ENCODE measurements around the gene RCC1.

The RCC1 gene

GRCh38 chr1:28510273-28510969 lies 4.6 kb downstream of the RCC1 start:
- no peak for ATAC-seq
- 0 out of 2 replicates have a peak, but pooled peaks have one; percentile 10 for TF ChIP-seq SNAI2 (CRISPR knock-in tag; IDR thresholded peaks at IDR 0.05)
- peak; percentile 79 for TF ChIP-seq TOX (CRISPR knock-in tag; IDR thresholded peaks at IDR 0.05; ENCODE audit: borderline replicate concordance)
- TF ChIP-seq CSRNP3 (CRISPR knock-in tag; IDR thresholded peaks at IDR 0.05), result peak; percentile 60; the same call in 1 of the 2 replicates
- TF ChIP-seq BACH2 (CRISPR knock-in tag; IDR thresholded peaks at IDR 0.05; ENCODE audit: borderline replicate concordance), result no peak
- TF ChIP-seq CSDC2 (CRISPR knock-in tag; IDR thresholded peaks at IDR 0.05), result 0 out of 2 replicates have a peak, but pooled peaks have one; percentile 8
- peak; percentile 52; the same call in 1 of the 2 replicates for TF ChIP-seq CREB5 (CRISPR knock-in tag; IDR thresholded peaks at IDR 0.05; ENCODE audit: low read depth)
- no peak for TF ChIP-seq OSR1 (CRISPR knock-in tag; IDR thresholded peaks at IDR 0.05)
- TF ChIP-seq RARB (CRISPR knock-in tag; IDR thresholded peaks at IDR 0.05), result no peak; the same call in 1 of the 2 replicates
- 0 out of 2 replicates have a peak, but pooled peaks have one; percentile 2 for TF ChIP-seq ZFP30 (CRISPR knock-in tag; IDR thresholded peaks at IDR 0.05)
- TF ChIP-seq ZC3H10 (CRISPR knock-in tag; IDR thresholded peaks at IDR 0.05), result peak; percentile 47; the same call in 1 of the 2 replicates
- TF ChIP-seq ZNF565 (CRISPR knock-in tag; conservative IDR thresholded peaks at IDR 0.05; ENCODE audit: low read depth), result no peak
- no peak; the same call in 1 of the 2 replicates for TF ChIP-seq ARNTL (CRISPR knock-in tag; IDR thresholded peaks at IDR 0.05; ENCODE audit: borderline replicate concordance, low read depth)
- 0 out of 2 replicates have a peak, but pooled peaks have one; percentile 19 for TF ChIP-seq POU6F1 (CRISPR knock-in tag; IDR thresholded peaks at IDR 0.05; ENCODE audit: borderline replicate concordance, low read depth)
- peak; percentile 29; the same call in 1 of the 2 replicates for TF ChIP-seq ZFP3 (CRISPR knock-in tag; IDR thresholded peaks at IDR 0.05)
- no peak; the same call in none of the 2 replicates for TF ChIP-seq ESRRG (CRISPR knock-in tag; IDR thresholded peaks at IDR 0.05)
- peak; percentile 31; the same call in 1 of the 2 replicates for TF ChIP-seq ZNF8 (CRISPR knock-in tag; IDR thresholded peaks at IDR 0.05)
- TF ChIP-seq TCF4 (CRISPR knock-in tag; IDR thresholded peaks at IDR 0.05; ENCODE audit: borderline replicate concordance), result peak; percentile 9; the same call in 1 of the 2 replicates
- TF ChIP-seq PATZ1 (CRISPR knock-in tag; IDR thresholded peaks at IDR 0.05; ENCODE audit: borderline replicate concordance), result peak; percentile 1; the same call in 1 of the 2 replicates
- TF ChIP-seq ISL1 (CRISPR knock-in tag; IDR thresholded peaks at IDR 0.05), result no peak
- TF ChIP-seq GLIS3 (CRISPR knock-in tag; IDR thresholded peaks at IDR 0.05), result peak; percentile 86; the same call in 1 of the 2 replicates
- TF ChIP-seq TSHZ2 (CRISPR knock-in tag; IDR thresholded peaks at IDR 0.05), result no peak
- TF ChIP-seq ZNF70 (CRISPR knock-in tag; IDR thresholded peaks at IDR 0.05), result no peak
- no peak for TF ChIP-seq PPARA (CRISPR knock-in tag; IDR thresholded peaks at IDR 0.05; ENCODE audit: borderline replicate concordance)
